Measurements from ENCODE around the gene BRPF1. TPM values are rescaled to one million over a fixed set of nuclear protein-coding genes. Genes with fewer than 3 reads are reported as not detected.

The BRPF1 gene, protein sequence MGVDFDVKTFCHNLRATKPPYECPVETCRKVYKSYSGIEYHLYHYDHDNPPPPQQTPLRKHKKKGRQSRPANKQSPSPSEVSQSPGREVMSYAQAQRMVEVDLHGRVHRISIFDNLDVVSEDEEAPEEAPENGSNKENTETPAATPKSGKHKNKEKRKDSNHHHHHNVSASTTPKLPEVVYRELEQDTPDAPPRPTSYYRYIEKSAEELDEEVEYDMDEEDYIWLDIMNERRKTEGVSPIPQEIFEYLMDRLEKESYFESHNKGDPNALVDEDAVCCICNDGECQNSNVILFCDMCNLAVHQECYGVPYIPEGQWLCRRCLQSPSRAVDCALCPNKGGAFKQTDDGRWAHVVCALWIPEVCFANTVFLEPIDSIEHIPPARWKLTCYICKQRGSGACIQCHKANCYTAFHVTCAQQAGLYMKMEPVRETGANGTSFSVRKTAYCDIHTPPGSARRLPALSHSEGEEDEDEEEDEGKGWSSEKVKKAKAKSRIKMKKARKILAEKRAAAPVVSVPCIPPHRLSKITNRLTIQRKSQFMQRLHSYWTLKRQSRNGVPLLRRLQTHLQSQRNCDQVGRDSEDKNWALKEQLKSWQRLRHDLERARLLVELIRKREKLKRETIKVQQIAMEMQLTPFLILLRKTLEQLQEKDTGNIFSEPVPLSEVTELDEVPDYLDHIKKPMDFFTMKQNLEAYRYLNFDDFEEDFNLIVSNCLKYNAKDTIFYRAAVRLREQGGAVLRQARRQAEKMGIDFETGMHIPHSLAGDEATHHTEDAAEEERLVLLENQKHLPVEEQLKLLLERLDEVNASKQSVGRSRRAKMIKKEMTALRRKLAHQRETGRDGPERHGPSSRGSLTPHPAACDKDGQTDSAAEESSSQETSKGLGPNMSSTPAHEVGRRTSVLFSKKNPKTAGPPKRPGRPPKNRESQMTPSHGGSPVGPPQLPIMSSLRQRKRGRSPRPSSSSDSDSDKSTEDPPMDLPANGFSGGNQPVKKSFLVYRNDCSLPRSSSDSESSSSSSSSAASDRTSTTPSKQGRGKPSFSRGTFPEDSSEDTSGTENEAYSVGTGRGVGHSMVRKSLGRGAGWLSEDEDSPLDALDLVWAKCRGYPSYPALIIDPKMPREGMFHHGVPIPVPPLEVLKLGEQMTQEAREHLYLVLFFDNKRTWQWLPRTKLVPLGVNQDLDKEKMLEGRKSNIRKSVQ (N-terminal part only)
- total RNA-seq (ENCODE audit: low replicate concordance), result 22.6 and 28.0 TPM in 2 replicates
- long read RNA-seq, partial matches to known transcripts, result 4 of 5 reads
- long read RNA-seq, other reads (novel, unspliced or antisense), result 1 of 5 reads

DNA sequence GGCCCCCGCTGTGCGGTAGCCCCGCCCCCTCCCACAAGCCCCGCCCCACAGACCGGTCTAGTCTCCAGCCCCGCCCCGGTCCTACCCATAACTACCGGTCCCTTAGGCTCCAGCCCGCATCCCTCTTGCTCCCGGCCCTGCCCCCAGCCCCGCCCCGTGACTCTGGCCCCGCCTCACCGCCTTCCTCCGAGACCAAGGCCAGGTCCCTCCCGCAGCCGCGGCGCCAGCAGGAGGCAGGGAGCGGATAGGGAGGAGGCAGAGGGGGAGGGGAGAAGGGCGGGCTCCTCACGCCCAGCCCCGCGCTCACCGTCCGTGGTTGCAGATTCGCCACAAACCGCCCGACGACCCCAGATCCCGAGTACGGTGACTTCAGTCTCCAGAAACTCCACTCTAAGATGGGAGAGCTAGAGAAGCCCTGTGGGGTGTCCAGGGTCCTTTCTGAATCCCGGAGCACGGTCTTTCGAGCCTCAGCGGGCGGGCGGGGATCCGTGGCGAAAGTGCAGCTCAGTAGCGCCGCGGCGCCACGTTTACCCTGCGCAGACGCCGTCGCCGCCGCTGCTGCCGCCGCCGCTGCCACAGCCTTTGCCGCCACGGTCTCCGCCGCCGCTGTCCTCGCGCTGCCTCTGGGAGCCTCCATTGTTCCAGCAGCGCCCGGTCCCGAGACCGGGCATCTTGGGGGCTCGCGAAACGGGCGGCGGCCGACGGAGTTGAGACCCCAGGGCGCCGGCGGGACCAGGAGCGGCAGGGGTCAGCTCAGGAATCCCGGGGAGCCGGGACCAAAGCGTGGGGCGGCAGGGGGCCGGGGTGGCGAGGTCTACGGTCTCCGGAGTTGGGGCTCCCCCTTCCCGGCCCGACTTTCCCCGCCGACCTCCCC is at the start of gene BRPF1:
Gene BRPF1, plus strand, starts transcription at position 530 of the 874 bp plus-strand sequence. CDS start 2,406 bp downstream, outside the sequence.
- H3K27ac Mint-ChIP-seq, result peak within 1 kb of the TSS; percentile 92
- TF ChIP-seq, protein P1, sequence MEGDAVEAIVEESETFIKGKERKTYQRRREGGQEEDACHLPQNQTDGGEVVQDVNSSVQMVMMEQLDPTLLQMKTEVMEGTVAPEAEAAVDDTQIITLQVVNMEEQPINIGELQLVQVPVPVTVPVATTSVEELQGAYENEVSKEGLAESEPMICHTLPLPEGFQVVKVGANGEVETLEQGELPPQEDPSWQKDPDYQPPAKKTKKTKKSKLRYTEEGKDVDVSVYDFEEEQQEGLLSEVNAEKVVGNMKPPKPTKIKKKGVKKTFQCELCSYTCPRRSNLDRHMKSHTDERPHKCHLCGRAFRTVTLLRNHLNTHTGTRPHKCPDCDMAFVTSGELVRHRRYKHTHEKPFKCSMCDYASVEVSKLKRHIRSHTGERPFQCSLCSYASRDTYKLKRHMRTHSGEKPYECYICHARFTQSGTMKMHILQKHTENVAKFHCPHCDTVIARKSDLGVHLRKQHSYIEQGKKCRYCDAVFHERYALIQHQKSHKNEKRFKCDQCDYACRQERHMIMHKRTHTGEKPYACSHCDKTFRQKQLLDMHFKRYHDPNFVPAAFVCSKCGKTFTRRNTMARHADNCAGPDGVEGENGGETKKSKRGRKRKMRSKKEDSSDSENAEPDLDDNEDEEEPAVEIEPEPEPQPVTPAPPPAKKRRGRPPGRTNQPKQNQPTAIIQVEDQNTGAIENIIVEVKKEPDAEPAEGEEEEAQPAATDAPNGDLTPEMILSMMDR (conservative IDR thresholded peaks at IDR 0.05), result no peak
- H3K27me3 Mint-ChIP-seq, result peaks cover 19% of the 10 kb centered on the region

DNA sequence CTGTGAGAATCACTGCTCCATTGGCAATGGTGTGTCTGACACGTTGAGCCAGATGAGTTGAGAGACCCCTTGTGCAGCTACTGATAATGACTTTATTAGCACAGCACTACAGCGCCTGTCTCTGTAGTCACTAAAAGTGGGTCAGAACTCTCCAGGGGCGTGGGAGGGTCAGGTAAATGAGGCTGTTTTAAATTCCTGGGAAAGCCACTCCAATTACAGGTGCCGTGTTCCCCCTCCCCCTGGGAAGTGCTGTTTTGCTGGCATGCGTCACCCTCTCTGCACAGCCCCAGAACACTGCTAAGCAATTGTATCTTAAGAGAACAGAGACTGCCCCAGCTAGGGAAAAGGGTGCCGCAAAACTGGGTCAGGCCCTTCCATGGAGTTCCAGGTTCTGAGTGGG is 49.4 kb upstream of the BRPF1 start:
- H3K9me3 Mint-ChIP-seq, result no peaks in the 10 kb centered on the region
- TF ChIP-seq, protein P1 (conservative IDR thresholded peaks at IDR 0.05), result no peak
- peaks cover 17% of the 10 kb centered on the region for H3K36me3 Mint-ChIP-seq
- no peaks in the 10 kb centered on the region for H3K27me3 Mint-ChIP-seq
- no peak overlapping the region for H3K4me3 Mint-ChIP-seq
- H3K4me1 Mint-ChIP-seq (ENCODE audit: unreplicated experiment), result no peaks in the 10 kb centered on the region
- H3K27ac Mint-ChIP-seq, result no peak overlapping the region
- no peak for DNase-seq (ENCODE audit: extremely low spot score, unreplicated experiment)

More for the DNA sequence above, at the start of gene BRPF1:
- H3K9me3 Mint-ChIP-seq, result no peaks in the 10 kb centered on the region
- H3K36me3 Mint-ChIP-seq, result no peaks in the 10 kb centered on the region
- DNase-seq (ENCODE audit: extremely low spot score, unreplicated experiment), result peak; percentile 100
- H3K4me1 Mint-ChIP-seq (ENCODE audit: unreplicated experiment), result peaks cover 22% of the 10 kb centered on the region
- H3K4me3 Mint-ChIP-seq, result peak within 1 kb of the TSS; percentile 94

DNA sequence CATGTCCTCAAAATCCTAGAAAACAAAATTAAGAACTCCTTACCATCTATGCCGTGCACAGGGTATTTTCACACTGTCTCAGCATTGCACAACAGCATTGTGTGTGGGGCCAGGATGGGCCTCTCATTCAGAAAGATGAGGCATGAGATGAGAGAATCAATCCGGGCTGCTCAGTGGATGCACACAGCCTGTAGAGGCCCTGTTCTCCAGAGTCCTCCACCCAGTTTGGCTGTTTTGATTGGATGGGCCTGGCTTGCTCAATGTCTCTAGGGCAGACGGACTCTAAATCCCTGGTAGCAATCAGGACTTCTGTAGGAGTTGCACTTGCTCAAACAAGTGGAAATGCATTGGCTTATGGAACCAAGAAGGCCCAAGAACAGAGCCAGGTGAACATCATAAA is 48.1 kb upstream of the BRPF1 start:
- Mint-ChIP-seq H3K4me3 (no peak overlapping the region), H3K27me3 (no peaks in the 10 kb centered on the region), H3K36me3 (peaks cover 17% of the 10 kb centered on the region), H3K9me3 (no peaks in the 10 kb centered on the region), H3K4me1 (ENCODE audit: unreplicated experiment) (no peaks in the 10 kb centered on the region), H3K27ac (no peak overlapping the region)
- no peak for DNase-seq (ENCODE audit: extremely low spot score, unreplicated experiment)
- TF ChIP-seq, protein P1 (conservative IDR thresholded peaks at IDR 0.05), result no peak

DNA sequence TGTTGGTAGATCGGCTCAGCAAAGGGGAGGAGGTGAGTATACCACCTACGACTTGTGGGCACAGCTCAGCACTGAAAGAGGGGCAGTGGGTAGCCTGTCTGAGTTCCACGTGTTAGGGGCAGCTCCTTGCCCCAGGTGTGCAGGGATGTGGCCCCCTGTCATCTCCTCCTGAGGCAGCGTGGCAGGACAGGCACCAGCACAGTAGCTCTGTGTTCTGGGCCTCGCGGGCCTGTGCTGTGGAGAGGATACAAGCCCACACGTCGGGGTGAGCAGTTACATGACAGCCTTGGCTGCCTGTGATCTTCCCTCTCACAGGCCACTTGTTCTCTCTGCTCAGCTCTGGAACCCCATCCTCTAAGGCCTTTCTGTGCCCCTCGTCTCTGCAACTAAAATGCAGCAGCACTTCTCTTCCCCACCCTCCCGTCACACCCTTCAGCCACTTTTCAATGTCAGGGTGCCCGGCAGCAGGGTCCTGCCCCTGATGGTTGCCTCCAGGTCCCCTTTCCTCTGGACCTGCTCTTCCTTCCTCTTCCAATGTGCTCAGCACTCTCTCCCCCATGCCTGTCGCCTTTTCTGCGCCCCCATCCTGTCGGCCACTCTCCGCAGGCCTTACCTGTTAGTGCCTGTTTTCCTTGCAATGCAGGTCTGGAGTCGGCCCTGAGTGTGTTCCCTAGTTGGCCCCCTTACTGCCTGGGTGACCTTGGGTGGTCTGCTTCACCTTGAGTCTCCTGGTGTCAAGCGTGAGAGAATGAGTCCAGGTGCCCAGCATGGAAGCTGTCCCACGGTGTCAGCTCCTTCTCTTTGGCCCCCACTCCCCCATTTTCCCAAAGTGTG is 46.1 kb upstream of the BRPF1 start:
- no peak for DNase-seq (ENCODE audit: extremely low spot score, unreplicated experiment)
- H3K27me3 Mint-ChIP-seq, result no peaks in the 10 kb centered on the region
- TF ChIP-seq, protein P1 (conservative IDR thresholded peaks at IDR 0.05), result no peak
- no peak overlapping the region for H3K27ac Mint-ChIP-seq
- peaks cover 13% of the 10 kb centered on the region for H3K36me3 Mint-ChIP-seq
- no peaks in the 10 kb centered on the region for H3K4me1 Mint-ChIP-seq (ENCODE audit: unreplicated experiment)
- H3K4me3 Mint-ChIP-seq, result no peak overlapping the region
- no peaks in the 10 kb centered on the region for H3K9me3 Mint-ChIP-seq

All from type B pancreatic cell (in vitro differentiated cells).